ENCODE results near the gene NEGR1. TPM values are rescaled to one million over a fixed set of nuclear protein-coding genes. Genes with fewer than 3 reads are reported as not detected.

NEGR1 gene
- total and polyA plus RNA-seq, 10 donors, result 0.07 to 1.3 (median 0.54) TPM

DNA sequence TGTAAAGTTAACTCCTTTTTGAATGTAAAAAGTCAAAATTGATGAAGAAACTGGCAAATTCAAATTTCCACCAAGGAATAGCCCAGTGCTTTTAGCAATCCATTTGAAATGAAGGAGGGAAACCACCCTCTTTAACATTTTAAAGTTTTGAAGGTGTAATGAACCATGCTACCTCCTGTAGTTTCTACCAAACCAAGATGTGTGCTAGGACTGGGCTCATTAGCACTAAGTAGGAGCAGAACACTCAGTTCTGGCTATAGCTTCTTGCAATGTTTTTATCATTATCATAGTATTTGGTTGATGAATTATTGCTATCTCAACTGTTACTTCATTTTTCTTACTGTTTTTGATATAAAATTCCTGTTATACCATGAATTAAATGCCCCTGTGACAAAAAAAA is 882.3 kb downstream of the NEGR1 start:
- TF ChIP-seq, protein P1, sequence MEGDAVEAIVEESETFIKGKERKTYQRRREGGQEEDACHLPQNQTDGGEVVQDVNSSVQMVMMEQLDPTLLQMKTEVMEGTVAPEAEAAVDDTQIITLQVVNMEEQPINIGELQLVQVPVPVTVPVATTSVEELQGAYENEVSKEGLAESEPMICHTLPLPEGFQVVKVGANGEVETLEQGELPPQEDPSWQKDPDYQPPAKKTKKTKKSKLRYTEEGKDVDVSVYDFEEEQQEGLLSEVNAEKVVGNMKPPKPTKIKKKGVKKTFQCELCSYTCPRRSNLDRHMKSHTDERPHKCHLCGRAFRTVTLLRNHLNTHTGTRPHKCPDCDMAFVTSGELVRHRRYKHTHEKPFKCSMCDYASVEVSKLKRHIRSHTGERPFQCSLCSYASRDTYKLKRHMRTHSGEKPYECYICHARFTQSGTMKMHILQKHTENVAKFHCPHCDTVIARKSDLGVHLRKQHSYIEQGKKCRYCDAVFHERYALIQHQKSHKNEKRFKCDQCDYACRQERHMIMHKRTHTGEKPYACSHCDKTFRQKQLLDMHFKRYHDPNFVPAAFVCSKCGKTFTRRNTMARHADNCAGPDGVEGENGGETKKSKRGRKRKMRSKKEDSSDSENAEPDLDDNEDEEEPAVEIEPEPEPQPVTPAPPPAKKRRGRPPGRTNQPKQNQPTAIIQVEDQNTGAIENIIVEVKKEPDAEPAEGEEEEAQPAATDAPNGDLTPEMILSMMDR (IDR thresholded peaks at IDR 0.05 in 8 of 11, conservative IDR thresholded peaks at IDR 0.05 in 3 of 11), result no peak
- TF ChIP-seq POLR2A (IDR thresholded peaks at IDR 0.05) (no peak), POLR2AphosphoS5 (IDR thresholded peaks at IDR 0.05) (no peak)
- DNase-seq, result no peak
- H3K36me3 ChIP-seq, result no peaks in the 10 kb centered on the region
- H3K9me3 ChIP-seq, result peaks cover 0 to 10% (median 0%) of the 10 kb centered on the region in 8 donors
- H3K4me3 ChIP-seq, result no peak overlapping the region
- no peak overlapping the region for H3K27ac ChIP-seq
- intact Hi-C loops (cut with DNase I; ENCODE audit: low total_unique reads), result no loop called here
- H3K27me3 ChIP-seq (replicated peaks in 1 of 7), result no peaks in the 10 kb centered on the region
- H3K4me1 ChIP-seq, result no peaks in the 10 kb centered on the region

DNA sequence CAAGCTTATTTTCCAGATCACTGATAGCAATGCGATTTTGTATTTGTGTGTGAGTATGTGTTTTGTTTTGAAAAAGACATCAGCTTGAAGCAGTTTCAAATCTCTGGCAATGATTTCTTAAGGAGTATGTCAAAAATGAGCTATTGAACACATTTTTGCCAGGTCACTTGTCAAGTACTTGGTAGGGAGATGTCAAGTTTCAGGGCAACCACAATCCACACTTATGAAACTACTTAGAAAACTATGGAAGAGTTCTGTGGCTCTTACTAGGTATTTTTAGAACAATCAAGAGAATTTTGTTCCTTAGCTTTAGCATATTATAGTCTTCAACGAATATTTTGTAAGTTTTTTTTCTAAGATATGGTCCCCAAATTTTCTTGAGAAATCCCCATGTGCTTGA is 882.7 kb downstream of the NEGR1 start:
- Histone ChIP-seq H3K4me3 (no peak overlapping the region), H3K4me1 (no peaks in the 10 kb centered on the region), H3K36me3 (no peaks in the 10 kb centered on the region), H3K27ac (no peak overlapping the region), H3K27me3 (replicated peaks in 1 of 7) (no peaks in the 10 kb centered on the region), H3K9me3 (peaks cover 0 to 11% (median 0%) of the 10 kb centered on the region in 8 donors)
- no peak for TF ChIP-seq POLR2A (IDR thresholded peaks at IDR 0.05)
- 27 to 63% (median 50%) methylated on average over 2 of the region's 2 CpGs for WGBS, 5 donors
- intact Hi-C loops (cut with DNase I; ENCODE audit: low total_unique reads), result no loop called here
- no peak for DNase-seq

DNA sequence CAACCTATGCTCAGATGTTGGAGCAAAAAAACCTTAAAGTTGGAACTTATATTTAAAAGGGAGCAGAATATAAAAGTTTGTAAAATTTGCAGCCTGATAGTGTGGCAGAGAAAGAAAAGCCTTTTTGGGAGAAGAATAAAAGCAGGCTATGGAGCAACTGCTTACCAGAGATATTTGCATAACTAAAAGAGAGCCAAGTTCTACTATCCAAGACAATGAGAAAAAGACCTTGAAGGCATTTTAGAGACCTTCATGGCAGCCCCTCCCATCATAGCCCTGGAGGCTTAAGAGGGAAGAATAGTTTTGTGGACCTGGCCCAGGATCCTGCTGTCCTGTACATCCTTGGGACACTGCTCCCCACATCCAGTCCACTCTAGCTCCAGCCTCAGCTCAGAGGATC is 889.0 kb downstream of the NEGR1 start:
- no peak for DNase-seq
- TF ChIP-seq POLR2AphosphoS5 (IDR thresholded peaks at IDR 0.05) (no peak), POLR2A (IDR thresholded peaks at IDR 0.05) (no peak)
- TF ChIP-seq, protein P1 (IDR thresholded peaks at IDR 0.05 in 8 of 11, conservative IDR thresholded peaks at IDR 0.05 in 3 of 11), result no peak
- Histone ChIP-seq H3K27ac (no peak overlapping the region), H3K36me3 (no peaks in the 10 kb centered on the region), H3K4me1 (no peaks in the 10 kb centered on the region), H3K4me3 (no peak overlapping the region), H3K9me3 (peaks cover 0 to 67% (median 39%) of the 10 kb centered on the region in 8 donors), H3K27me3 (replicated peaks in 1 of 7) (no peaks in the 10 kb centered on the region)
- intact Hi-C loops (cut with DNase I; ENCODE audit: low total_unique reads), result no loop called here

DNA sequence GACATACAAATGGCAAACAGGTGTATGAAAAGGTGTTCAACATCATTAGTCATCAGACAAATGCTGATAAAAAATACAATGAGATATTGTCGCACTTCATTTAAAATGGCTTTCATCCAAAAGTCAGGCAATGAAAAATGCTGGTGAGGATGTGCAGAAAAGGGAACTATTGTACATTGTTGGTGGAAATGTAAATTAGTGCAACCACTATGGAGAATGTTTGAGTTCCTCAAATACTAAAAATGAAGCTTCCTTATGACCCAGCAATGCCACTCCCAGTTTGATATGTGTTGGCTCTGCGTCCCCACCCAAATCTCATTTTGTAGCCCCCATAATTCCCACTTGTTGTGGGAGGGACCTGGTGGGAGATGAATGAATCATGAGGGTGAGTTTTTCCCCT is 891.8 kb downstream of the NEGR1 start:
- intact Hi-C loops (cut with DNase I; ENCODE audit: low total_unique reads), result no loop called here
- WGBS, 5 donors, result 83 to 90% (median 87%) methylated on average over 2 of the region's 2 CpGs
- no peak for DNase-seq
- Histone ChIP-seq H3K4me1 (no peaks in the 10 kb centered on the region), H3K9me3 (peaks cover 3 to 87% (median 62%) of the 10 kb centered on the region in 8 donors), H3K27me3 (replicated peaks in 1 of 7) (no peaks in the 10 kb centered on the region), H3K4me3 (no peak overlapping the region), H3K36me3 (no peaks in the 10 kb centered on the region), H3K27ac (no peak overlapping the region)
- TF ChIP-seq, protein P1 (IDR thresholded peaks at IDR 0.05 in 8 of 11, conservative IDR thresholded peaks at IDR 0.05 in 3 of 11), result no peak
- TF ChIP-seq POLR2A (IDR thresholded peaks at IDR 0.05) (no peak), POLR2AphosphoS5 (IDR thresholded peaks at IDR 0.05) (no peak)

DNA sequence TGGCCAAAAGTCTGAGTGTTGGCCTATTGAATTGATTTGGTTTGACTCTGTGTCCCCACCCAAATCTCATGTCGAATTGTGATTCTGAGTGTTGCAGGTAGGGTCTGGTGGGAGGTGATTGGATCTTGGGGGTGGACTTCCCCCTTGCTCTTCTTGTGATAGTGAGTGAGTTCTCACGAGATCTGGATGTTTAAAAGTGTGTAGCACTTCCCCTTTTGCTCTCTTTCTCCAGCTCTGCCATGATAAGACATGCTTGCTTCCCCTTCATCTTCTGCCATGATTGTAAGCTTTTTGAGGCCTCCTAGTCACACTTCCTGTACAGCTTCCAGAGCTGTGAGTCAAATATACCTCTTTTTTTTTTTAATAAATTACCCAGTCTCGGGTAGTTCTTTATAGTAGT is 904.5 kb downstream of the NEGR1 start:
- no peak for DNase-seq
- H3K27me3 ChIP-seq (replicated peaks in 1 of 7), result no peaks in the 10 kb centered on the region
- H3K36me3 ChIP-seq, result no peaks in the 10 kb centered on the region
- no peaks in the 10 kb centered on the region for H3K4me1 ChIP-seq
- TF ChIP-seq, protein P1 (IDR thresholded peaks at IDR 0.05 in 8 of 11, conservative IDR thresholded peaks at IDR 0.05 in 3 of 11), result no peak
- no peak for TF ChIP-seq POLR2A (IDR thresholded peaks at IDR 0.05)
- no peak for TF ChIP-seq POLR2AphosphoS5 (IDR thresholded peaks at IDR 0.05)
- intact Hi-C loops (cut with DNase I; ENCODE audit: low total_unique reads), result no loop called here
- H3K4me3 ChIP-seq, result no peak overlapping the region
- H3K27ac ChIP-seq, result no peak overlapping the region
- H3K9me3 ChIP-seq, result peaks cover 0 to 36% (median 8%) of the 10 kb centered on the region in 8 donors
- 47 to 77% (median 64%) methylated on average over 3 of the region's 3 CpGs for WGBS, 5 donors
